Measurements from ENCODE around the gene ZNF740. TPM values are rescaled to one million over a fixed set of nuclear protein-coding genes. Genes with fewer than 3 reads are reported as not detected.

ZNF740 gene
- total and polyA plus RNA-seq, 2 of the 8 experiments (the other 6 are each of a cell fraction or from before 2014, with no cell fraction given) = 8.2 to 40.0 TPM

- no peak overlapping the region for H3K23ac ChIP-seq (ENCODE audit: insufficient read length)
- peak overlapping the region; percentile 28 for H4K5ac ChIP-seq (ENCODE audit: insufficient read length, low read depth, low read length)
- no peak overlapping the region; a peak in 1 of 7 replicates for H3K9ac ChIP-seq (replicated peaks in 1 of 4; ENCODE audit: extremely low read depth in 1 of 4, low read depth in 3 of 4, low read length in 3 of 4)
- H2AK5ac ChIP-seq (ENCODE audit: low read depth, low read length) = peak overlapping the region; percentile 7
- H3K79me1 ChIP-seq (ENCODE audit: low read depth, low read length) = no peaks in the 10 kb centered on the region
- no peaks in the 10 kb centered on the region for H3K27me3 ChIP-seq (replicated peaks in 1 of 4; ENCODE audit: control insufficient read depth in 3 of 4, extremely low read depth in 1 of 4, insufficient read depth in 3 of 4, low read length in 3 of 4)
- peak overlapping the region; percentile 63 for H3K4ac ChIP-seq (replicated peaks; ENCODE audit: insufficient read length, low read depth, low read length)
- no peaks in the 10 kb centered on the region for H4K20me1 ChIP-seq (replicated peaks in 1 of 2; ENCODE audit: control insufficient read depth in 1 of 2, insufficient read depth in 2 of 2, low read length in 2 of 2)
- H2BK5ac ChIP-seq (ENCODE audit: low read depth, low read length) = peak overlapping the region; percentile 93; the same call in 1 of the 2 replicates
- peak overlapping the region; percentile 76 for H2BK120ac ChIP-seq (replicated peaks; ENCODE audit: low read depth, low read length)
- FAIRE-seq = no peak
- H3K18ac ChIP-seq (ENCODE audit: extremely low read depth, low read length) = peak overlapping the region; percentile 90
- no peak for DNase-seq (ENCODE audit: low read depth in 1 of 2, low spot score in 2 of 2)
- peak overlapping the region; percentile 43 for H3K56ac ChIP-seq (replicated peaks; ENCODE audit: insufficient read length, low read depth, low read length)
- H4K91ac ChIP-seq (replicated peaks; ENCODE audit: insufficient read length, low read length) = peak overlapping the region; percentile 62
- ChIA-PET POLR2A (ENCODE audit: partially characterized antibody) (interaction anchor here (0.7 to 12.4 kb wide), 8 partner anchors 13 to 227 kb away, joined by 3 to 151 read pairs (median 4); partner anchors contain the start of genes EIF4B and ESPL1), CTCF (ENCODE audit: partially characterized antibody) (interaction anchor here (0.8 to 23.5 kb wide), 13 partner anchors 8 to 185 kb away, joined by 3 to 535 read pairs (median 6); partner anchors contain the start of genes CSAD, ESPL1 and ITGB7)
- peak overlapping the region; percentile 71 to 92 for H3K4me2 ChIP-seq (ENCODE audit: insufficient read depth in 1 of 2, low read depth in 2 of 2, low read length in 2 of 2)
- H3K79me2 ChIP-seq (ENCODE audit: control insufficient read depth in 1 of 2, insufficient read depth in 2 of 2, low read length in 2 of 2) = peaks cover 0 to 13% of the 10 kb centered on the region in 2 experiments; a peak in 1 of 4 replicates
- H3K36me3 ChIP-seq (ENCODE audit: control insufficient read depth in 2 of 4, insufficient read depth in 4 of 4, low read length in 3 of 4) = no peaks in the 10 kb centered on the region
- no peak overlapping the region for H3K14ac ChIP-seq (ENCODE audit: insufficient read length)
- H2BK12ac ChIP-seq (ENCODE audit: low read depth, low read length) = peak overlapping the region; percentile 100
- H3K4me1 ChIP-seq (replicated peaks in 1 of 4; ENCODE audit: control insufficient read depth in 3 of 4, insufficient read depth in 4 of 4, low read length in 3 of 4) = peaks cover 34 to 64% (median 46%) of the 10 kb centered on the region in 4 experiments
- 42% methylated on average over 9 of the region's 11 CpGs; no CpG with 5 or more reads in 1 of the 2 experiments for WGBS, 2 experiments (ENCODE audit: extremely low coverage in 1 of 2, insufficient coverage in 1 of 2, insufficient read length in 1 of 2, insufficient replicate concordance in 2 of 2, low coverage in 1 of 2, low lambda C conversion rate in 2 of 2, missing lambda C conversion rate in 1 of 2)
- TF ChIP-seq MAX (IDR thresholded peaks at IDR 0.05) (0 out of 2 replicates have a peak, but pooled peaks have one; percentile 14), NANOG (IDR thresholded peaks at IDR 0.05; ENCODE audit: insufficient read depth, low read depth, low read length, poor library complexity, severe bottlenecking) (no peak)
- no peak overlapping the region for H2AFZ ChIP-seq (ENCODE audit: low read length)
- H2BK15ac ChIP-seq (ENCODE audit: low read length) = peak overlapping the region; percentile 93
- H4K8ac ChIP-seq (ENCODE audit: extremely low read depth, insufficient read depth, low read length) = peak overlapping the region; percentile 4; the same call in 1 of the 2 replicates
- H2BK20ac ChIP-seq (ENCODE audit: low read length) = peak overlapping the region; percentile 99
- H3K23me2 ChIP-seq (ENCODE audit: low read depth, low read length) = peaks cover 11% of the 10 kb centered on the region; the same call in 1 of the 2 replicates
- H3K9me3 ChIP-seq (ENCODE audit: insufficient read depth in 2 of 2, low read depth in 1 of 2, low read length in 1 of 2) = no peaks in the 10 kb centered on the region
- H3K4me3 ChIP-seq (ENCODE audit: extremely low read depth in 1 of 4, insufficient read depth in 2 of 4, low read depth in 3 of 4, low read length in 4 of 4) = peak overlapping the region; percentile 37 to 72 (median 50); a peak in 7 of 8 replicates
- no peak overlapping the region for H3K27ac ChIP-seq (ENCODE audit: low read depth, low read length)
Observed at GRCh38 chr12:53232646-53233461, 52.3 kb downstream of the ZNF740 start.
